ENCODE results near the gene CALCOCO2.

DNA sequence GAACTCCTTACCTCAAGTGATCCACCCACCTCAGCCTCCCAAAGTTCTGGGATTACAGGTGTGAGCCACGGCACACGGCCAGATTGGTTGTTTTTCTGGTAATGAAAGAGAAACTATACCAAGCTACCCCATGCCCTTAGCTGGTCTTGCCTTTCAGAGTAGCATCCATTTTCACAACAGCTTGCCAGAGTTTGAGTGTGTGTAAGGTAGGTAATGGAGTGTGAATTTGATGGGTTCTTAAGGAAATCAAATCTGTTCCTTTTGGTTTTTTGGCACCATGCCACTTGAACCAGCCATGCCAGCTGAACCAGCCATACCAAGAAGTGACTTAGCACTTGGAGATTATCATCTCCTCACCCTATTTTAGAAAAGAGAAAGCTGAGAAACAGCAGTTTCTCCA, 5.1 kb downstream of the CALCOCO2 start:
- TF ChIP-seq EZH2 (IDR thresholded peaks at IDR 0.05; ENCODE audit: low read depth, unreplicated experiment): no peak
- TF ChIP-seq, protein P1, sequence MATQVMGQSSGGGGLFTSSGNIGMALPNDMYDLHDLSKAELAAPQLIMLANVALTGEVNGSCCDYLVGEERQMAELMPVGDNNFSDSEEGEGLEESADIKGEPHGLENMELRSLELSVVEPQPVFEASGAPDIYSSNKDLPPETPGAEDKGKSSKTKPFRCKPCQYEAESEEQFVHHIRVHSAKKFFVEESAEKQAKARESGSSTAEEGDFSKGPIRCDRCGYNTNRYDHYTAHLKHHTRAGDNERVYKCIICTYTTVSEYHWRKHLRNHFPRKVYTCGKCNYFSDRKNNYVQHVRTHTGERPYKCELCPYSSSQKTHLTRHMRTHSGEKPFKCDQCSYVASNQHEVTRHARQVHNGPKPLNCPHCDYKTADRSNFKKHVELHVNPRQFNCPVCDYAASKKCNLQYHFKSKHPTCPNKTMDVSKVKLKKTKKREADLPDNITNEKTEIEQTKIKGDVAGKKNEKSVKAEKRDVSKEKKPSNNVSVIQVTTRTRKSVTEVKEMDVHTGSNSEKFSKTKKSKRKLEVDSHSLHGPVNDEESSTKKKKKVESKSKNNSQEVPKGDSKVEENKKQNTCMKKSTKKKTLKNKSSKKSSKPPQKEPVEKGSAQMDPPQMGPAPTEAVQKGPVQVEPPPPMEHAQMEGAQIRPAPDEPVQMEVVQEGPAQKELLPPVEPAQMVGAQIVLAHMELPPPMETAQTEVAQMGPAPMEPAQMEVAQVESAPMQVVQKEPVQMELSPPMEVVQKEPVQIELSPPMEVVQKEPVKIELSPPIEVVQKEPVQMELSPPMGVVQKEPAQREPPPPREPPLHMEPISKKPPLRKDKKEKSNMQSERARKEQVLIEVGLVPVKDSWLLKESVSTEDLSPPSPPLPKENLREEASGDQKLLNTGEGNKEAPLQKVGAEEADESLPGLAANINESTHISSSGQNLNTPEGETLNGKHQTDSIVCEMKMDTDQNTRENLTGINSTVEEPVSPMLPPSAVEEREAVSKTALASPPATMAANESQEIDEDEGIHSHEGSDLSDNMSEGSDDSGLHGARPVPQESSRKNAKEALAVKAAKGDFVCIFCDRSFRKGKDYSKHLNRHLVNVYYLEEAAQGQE (IDR thresholded peaks at IDR 0.05; ENCODE audit: unreplicated experiment): no peak
- TF ChIP-seq, protein P2, sequence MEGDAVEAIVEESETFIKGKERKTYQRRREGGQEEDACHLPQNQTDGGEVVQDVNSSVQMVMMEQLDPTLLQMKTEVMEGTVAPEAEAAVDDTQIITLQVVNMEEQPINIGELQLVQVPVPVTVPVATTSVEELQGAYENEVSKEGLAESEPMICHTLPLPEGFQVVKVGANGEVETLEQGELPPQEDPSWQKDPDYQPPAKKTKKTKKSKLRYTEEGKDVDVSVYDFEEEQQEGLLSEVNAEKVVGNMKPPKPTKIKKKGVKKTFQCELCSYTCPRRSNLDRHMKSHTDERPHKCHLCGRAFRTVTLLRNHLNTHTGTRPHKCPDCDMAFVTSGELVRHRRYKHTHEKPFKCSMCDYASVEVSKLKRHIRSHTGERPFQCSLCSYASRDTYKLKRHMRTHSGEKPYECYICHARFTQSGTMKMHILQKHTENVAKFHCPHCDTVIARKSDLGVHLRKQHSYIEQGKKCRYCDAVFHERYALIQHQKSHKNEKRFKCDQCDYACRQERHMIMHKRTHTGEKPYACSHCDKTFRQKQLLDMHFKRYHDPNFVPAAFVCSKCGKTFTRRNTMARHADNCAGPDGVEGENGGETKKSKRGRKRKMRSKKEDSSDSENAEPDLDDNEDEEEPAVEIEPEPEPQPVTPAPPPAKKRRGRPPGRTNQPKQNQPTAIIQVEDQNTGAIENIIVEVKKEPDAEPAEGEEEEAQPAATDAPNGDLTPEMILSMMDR (conservative IDR thresholded peaks at IDR 0.05; ENCODE audit: low read depth in 2 of 2): no peak
- no peak for TF ChIP-seq POLR2AphosphoS5 (IDR thresholded peaks at IDR 0.05; ENCODE audit: low read depth)
- no peak for TF ChIP-seq JUNB (IDR thresholded peaks at IDR 0.05; ENCODE audit: unreplicated experiment)
- no peak for TF ChIP-seq EZH2phosphoT487 (IDR thresholded peaks at IDR 0.05; ENCODE audit: unreplicated experiment)
- TF ChIP-seq ZNF114 (CRISPR knock-in tag; IDR thresholded peaks at IDR 0.05): no peak
- no peak for TF ChIP-seq NANOG (IDR thresholded peaks at IDR 0.05; ENCODE audit: borderline replicate concordance)
- no peak for TF ChIP-seq CREB1 (CRISPR knock-in tag; IDR thresholded peaks at IDR 0.05; ENCODE audit: low read depth)
- TF ChIP-seq, protein P3, sequence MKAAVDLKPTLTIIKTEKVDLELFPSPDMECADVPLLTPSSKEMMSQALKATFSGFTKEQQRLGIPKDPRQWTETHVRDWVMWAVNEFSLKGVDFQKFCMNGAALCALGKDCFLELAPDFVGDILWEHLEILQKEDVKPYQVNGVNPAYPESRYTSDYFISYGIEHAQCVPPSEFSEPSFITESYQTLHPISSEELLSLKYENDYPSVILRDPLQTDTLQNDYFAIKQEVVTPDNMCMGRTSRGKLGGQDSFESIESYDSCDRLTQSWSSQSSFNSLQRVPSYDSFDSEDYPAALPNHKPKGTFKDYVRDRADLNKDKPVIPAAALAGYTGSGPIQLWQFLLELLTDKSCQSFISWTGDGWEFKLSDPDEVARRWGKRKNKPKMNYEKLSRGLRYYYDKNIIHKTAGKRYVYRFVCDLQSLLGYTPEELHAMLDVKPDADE (IDR thresholded peaks at IDR 0.05): no peak
